ENCODE measurements around the gene LRRIQ4.

Gene LRRIQ4

DNA sequence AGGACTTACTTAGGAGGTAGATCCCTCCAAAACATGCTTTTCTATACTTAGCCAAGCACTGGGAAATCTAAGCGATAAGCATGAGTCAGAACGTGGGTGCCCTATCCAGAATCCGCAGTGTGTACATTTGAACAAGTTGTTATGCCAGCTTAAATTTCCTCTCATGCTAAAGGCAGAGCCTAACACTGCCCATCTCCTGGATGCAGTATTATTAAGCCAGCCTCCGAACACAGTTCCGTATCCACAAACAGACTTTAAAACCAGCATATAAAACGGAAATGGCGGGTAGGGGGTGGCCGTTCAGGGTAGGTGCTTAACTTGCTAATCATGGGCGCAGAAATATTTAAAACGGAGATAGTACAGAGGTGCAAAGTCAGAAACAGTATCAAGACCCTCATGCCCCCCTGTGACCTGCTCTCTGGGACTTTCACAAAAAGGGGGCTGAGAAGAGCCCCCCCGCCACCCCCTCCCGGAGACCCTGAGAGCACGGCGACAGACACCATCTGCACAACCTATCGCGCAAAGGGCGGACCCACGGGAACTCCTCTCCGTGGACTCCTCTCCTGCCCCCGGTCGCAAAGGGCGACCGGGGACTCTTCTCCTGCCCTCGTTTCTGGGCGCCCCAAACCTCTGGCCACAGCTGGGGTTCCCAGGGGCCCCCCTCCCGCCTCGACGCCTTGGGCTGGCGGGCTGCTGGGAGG is 889 bp upstream of the LRRIQ4 start:
- DNase-seq = no peak

GRCh38 chr3:169813278-169813677 is 608 bp downstream of the LRRIQ4 start:
- DNase-seq = no peak

DNA sequence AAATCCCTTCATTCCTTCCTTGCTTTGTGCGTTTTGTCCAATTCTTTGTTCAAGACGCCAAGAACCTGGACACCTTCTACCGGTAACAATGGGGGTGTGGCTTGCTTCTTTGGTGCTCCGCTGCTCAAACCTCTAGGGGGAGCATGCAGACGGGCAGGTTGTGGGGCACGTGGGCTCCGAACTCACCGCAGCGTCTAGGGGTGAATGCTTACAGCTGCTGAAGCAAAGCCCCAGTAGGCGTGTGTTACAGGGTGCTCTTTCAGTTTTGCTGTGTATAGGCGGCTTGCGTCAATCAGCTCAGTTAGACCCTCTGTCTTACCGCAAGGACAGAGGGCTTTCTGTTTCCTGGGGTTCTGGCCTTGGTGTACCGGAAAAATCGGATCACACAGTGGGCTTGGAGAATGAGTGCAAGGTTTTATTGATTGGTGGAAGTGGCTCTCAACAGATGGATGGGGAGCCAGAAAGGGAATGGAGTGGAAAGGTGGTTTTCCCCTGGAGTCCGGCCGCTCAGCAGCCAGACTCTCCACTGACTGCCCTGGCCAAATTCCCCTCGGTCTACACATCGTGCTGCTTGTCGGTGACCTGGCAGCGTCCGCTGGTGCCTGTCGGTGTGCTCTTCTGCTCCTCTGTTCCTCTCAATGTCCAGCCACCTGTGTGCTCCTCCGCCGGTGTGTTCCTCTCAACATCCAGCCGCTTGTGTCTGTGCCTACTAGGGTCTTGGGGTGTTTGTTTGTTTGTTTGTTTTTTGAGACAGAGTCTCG is 1.3 kb downstream of the LRRIQ4 start:
- peak; percentile 63 for DNase-seq

- no peak for DNase-seq
Observed at GRCh38 chr3:169815590-169816150, 3.0 kb downstream of the LRRIQ4 start.

- no peak for DNase-seq
Observed at GRCh38 chr3:169818316-169818715, 5.6 kb downstream of the LRRIQ4 start.

DNA sequence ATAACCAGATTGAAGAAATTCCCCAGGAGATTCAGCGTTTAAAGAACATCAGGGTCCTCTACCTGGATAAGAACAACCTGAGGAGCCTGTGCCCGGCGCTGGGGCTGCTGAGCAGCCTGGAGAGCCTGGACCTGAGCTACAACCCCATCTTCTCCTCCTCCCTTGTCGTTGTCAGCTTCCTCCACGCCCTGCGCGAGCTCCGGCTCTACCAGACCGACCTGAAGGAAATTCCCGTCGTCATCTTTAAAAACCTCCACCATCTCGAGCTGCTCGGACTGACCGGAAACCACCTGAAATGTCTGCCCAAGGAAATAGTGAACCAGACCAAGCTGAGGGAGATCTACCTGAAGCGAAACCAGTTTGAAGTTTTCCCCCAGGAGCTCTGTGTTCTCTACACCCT is 9.4 kb downstream of the LRRIQ4 start:
- DNase-seq = no peak

DNA sequence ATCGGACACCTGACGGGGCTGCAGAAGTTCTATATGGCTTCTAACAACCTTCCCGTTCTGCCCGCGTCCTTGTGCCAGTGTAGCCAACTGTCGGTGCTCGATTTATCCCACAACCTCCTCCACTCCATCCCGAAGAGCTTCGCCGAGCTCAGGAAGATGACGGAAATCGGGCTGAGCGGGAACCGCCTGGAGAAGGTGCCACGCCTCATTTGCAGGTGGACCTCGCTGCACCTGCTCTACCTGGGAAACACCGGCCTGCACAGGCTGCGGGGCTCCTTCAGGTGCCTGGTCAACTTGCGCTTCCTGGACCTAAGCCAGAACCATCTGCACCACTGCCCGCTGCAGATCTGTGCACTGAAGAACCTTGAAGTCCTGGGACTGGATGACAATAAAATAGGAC is 9.9 kb downstream of the LRRIQ4 start:
- no peak for DNase-seq

GRCh38 chr3:169822983-169823382 is 10.3 kb downstream of the LRRIQ4 start:
- DNase-seq = no peak

DNA sequence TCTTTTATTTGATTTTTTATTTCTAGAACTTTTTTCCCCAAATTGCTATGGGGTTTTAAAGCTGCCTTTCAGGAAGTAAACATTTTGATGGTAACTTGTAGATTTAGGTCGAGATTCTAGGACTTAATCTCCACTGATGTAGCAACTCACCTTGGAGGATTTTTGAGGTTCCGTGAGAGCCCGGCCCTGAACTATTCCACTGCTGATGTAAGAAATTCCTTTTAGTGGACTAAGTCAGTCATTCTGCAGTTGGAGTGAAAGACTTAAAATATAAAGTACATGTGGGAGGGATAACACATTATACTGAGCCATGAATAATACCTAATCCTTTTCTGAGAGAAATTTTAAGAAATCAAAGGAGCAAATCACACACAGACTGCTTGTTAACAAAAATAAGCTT is 12.6 kb downstream of the LRRIQ4 start:
- DNase-seq = no peak

GRCh38 chr3:169827712-169828111 is 15.0 kb downstream of the LRRIQ4 start:
- no peak for DNase-seq

GRCh38 chr3:169835533-169835932 is 22.9 kb downstream of the LRRIQ4 start:
- no peak for DNase-seq

- no peak for DNase-seq
Observed at GRCh38 chr3:169836078-169836941, 23.6 kb downstream of the LRRIQ4 start.

- no peak for DNase-seq
Observed at GRCh38 chr3:169836942-169837275, 24.2 kb downstream of the LRRIQ4 start.

- no peak for DNase-seq
Observed at GRCh38 chr3:169838511-169839030, 25.9 kb downstream of the LRRIQ4 start.

GRCh38 chr3:169841171-169841570 is 28.5 kb downstream of the LRRIQ4 start:
- no peak for DNase-seq

DNA sequence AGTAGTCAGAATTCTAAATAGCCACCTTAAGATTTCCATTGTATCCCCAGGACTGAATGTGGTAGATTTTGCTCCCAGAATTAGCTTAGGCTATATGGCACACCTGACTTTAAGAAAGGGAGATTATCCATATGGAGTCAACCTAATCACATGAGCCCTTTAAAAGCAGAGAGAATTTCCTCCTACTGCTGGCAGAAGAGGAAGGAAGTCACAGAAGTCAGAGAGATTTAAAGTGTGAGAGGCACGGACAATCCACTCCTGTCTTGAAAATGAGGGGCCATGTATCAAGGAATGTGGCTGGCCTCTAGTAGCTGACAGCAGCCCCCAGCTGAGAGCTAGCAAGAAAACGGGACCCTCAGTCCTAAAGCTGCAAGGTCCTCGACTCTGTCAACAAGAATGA is 30.3 kb downstream of the LRRIQ4 start:
- no peak for DNase-seq

GRCh38 chr3:169846458-169847193 is 34.0 kb downstream of the LRRIQ4 start:
- DNase-seq = no peak

- peak; percentile 45 for DNase-seq
Observed at GRCh38 chr3:169847896-169848295, 35.2 kb downstream of the LRRIQ4 start.

DNA sequence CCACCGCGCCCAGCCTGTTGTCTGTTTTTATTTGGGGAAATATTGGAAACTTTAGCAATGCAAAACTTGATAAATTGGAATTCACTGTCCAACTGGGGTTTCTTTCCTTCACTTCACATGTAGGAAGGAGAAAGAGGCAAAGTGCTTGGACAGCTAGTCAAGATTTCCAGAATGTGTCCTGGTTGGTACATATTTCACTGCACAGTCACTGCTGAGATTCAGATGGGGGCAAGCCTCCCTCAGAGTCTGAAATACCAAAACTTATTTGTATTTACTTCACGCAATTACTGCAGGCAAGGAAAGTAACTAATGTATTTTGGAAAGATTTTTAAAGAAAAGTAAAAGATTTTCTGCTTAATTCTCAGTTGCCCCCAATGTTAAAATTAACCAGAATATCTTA is 36.1 kb downstream of the LRRIQ4 start:
- no peak for DNase-seq

DNA sequence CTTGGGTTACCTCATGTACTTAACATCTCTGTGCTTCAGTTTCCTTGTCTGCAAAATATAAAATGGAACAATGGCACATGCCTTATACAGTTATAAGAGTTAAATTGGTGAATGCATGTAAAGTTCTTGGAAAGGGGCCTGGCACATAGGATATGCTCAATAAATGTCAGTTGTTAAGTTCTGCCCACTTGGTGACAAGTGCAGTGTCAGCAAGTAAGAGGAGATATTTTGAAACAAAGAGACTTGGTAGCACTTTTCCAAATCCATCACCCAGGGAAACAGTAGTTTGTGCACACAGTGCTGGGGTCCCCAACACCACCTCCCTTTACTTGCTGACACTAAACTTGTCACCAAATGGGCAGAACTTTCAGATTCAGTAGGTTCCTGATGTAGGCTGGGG is 37.9 kb downstream of the LRRIQ4 start:
- no peak for DNase-seq

DNA sequence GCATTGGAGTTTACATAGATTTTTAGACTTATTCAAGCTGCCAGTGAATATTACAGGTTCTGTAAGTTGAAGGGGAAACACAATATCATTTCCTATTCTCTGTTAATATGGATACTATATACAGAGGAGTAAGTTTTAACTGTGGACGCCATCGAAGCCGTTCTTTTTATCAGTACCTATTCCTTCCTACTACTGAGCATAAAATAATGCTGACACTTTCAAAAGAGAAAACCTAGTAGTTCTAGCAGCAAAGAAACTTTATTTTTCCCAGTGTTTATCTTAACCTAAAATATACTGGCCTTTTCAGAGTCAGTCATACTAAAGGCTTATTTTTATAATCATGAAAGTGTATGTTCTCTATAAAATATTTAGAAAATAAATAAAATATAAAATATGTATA is 42.8 kb downstream of the LRRIQ4 start:
- DNase-seq = no peak

GRCh38 chr3:169857811-169858210 is 45.1 kb downstream of the LRRIQ4 start:
- DNase-seq = no peak

DNA sequence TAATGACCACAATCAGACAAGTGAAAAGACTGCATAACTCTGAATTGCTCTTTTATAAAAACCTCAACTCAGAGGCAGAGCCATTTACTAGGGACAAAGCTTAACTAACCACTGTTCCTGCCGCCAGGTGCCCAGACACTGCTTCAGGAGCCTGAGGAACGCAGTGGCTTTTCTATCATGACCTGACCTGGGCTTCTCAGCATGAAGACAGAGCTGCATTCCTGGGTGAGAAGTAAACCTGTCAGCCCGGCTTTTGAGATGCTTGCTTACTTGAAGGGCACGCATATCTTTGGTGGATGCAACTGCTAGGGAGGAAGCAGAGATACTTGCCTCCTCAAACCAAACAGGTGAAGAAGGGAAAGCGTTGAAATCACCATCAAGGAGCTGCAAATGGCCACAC is 49.2 kb downstream of the LRRIQ4 start:
- DNase-seq = no peak

Measured in SHP77 treated with DMSO at 0.1 percent for 48 hours (cell line).